Retinal pigment epithelial cell (primary cell): ENCODE measurements around the gene CALD1.

Source experiments
- DNase-seq: peaks from one replicate; pipeline ENCODE4 v3.0.0-alpha.2; 2010; ENCODE audit warnings: low read depth
- H3K4me3 ChIP-seq: 2 replicates; pipeline ENCODE4 v1.5.1; 2011; ENCODE audit warnings: mild to moderate bottlenecking, low read length, control low read depth, moderate library complexity
- TF ChIP-seq, protein P1 (sequence below): conservative IDR thresholded peaks from 2 replicates; pipeline ENCODE4 v1.5.1; 2011; ENCODE audit warnings: low read depth, low read length, control low read depth, inconsistent platforms

Gene CALD1

GRCh38 chr7:134949171-134949570 is 169.7 kb downstream of the CALD1 start:
- TF ChIP-seq, protein P1, sequence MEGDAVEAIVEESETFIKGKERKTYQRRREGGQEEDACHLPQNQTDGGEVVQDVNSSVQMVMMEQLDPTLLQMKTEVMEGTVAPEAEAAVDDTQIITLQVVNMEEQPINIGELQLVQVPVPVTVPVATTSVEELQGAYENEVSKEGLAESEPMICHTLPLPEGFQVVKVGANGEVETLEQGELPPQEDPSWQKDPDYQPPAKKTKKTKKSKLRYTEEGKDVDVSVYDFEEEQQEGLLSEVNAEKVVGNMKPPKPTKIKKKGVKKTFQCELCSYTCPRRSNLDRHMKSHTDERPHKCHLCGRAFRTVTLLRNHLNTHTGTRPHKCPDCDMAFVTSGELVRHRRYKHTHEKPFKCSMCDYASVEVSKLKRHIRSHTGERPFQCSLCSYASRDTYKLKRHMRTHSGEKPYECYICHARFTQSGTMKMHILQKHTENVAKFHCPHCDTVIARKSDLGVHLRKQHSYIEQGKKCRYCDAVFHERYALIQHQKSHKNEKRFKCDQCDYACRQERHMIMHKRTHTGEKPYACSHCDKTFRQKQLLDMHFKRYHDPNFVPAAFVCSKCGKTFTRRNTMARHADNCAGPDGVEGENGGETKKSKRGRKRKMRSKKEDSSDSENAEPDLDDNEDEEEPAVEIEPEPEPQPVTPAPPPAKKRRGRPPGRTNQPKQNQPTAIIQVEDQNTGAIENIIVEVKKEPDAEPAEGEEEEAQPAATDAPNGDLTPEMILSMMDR = no peak
- no peak for DNase-seq
- no peak overlapping the region for H3K4me3 ChIP-seq

- TF ChIP-seq, protein P1 = peak; percentile 42
- DNase-seq = no peak
- no peak overlapping the region for H3K4me3 ChIP-seq
Measured at GRCh38 chr7:134954197-134955082, 175.0 kb downstream of the CALD1 start.

DNA sequence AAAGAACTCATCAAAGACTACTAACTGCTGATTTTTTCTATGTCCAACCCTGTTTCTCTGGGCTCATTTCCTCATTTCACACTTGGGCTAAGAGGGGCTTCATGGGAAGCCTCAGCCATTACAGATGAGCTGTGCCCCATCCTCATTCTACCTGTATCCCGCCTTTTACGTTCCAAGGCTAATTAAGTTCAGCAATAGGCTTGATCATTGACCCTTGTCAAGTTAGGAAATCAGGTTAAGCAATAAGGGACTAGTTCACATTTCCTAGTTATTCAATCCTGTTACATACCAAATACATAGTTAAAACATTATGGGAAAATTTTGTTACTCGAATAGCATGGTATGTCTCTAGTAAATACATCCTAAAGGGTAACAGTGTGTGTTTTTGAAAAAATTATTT is 177.6 kb downstream of the CALD1 start:
- DNase-seq = no peak
- no peak overlapping the region for H3K4me3 ChIP-seq
- TF ChIP-seq, protein P1 = no peak

- no peak overlapping the region for H3K4me3 ChIP-seq
Measured at GRCh38 chr7:134959810-134960209, 180.4 kb downstream of the CALD1 start.

GRCh38 chr7:134962270-134962780 is 182.9 kb downstream of the CALD1 start:
- TF ChIP-seq, protein P1 = no peak
- no peak for DNase-seq
- H3K4me3 ChIP-seq = no peak overlapping the region

More at GRCh38 chr7:134959810-134960209, 180.4 kb downstream of the CALD1 start:
- DNase-seq = no peak
- TF ChIP-seq, protein P1 = no peak

- H3K4me3 ChIP-seq = no peak overlapping the region
- no peak for DNase-seq
- TF ChIP-seq, protein P1 = no peak
Measured at GRCh38 chr7:134963036-134963435, 183.6 kb downstream of the CALD1 start.

GRCh38 chr7:134966691-134967090 is 187.3 kb downstream of the CALD1 start:
- TF ChIP-seq, protein P1 = no peak
- no peak for DNase-seq

More at GRCh38 chr7:134966691-134967090, 187.3 kb downstream of the CALD1 start:
- no peak overlapping the region for H3K4me3 ChIP-seq
